ENCODE measurements around the gene ATG9B.

DNA sequence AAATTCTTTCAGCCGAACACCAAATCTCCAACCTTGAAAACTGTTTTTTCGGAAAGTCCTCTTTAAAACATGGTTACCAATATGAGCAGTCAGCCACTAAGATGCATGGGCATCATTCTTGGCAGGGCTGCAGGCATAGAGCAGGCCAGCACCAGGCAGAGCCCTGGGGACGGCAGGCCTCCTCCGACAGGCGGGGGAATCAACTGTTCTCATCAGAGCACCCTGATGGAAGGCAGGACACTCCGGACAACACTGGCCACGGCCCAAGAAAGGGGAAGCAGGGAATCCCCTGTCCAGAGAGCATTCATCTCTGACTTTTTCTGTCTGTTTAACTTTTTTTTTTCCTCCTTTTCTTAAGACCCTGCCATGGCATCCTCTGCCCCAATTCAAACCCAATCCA lies 34.8 kb downstream of the ATG9B start:
- TF ChIP-seq, protein P1, sequence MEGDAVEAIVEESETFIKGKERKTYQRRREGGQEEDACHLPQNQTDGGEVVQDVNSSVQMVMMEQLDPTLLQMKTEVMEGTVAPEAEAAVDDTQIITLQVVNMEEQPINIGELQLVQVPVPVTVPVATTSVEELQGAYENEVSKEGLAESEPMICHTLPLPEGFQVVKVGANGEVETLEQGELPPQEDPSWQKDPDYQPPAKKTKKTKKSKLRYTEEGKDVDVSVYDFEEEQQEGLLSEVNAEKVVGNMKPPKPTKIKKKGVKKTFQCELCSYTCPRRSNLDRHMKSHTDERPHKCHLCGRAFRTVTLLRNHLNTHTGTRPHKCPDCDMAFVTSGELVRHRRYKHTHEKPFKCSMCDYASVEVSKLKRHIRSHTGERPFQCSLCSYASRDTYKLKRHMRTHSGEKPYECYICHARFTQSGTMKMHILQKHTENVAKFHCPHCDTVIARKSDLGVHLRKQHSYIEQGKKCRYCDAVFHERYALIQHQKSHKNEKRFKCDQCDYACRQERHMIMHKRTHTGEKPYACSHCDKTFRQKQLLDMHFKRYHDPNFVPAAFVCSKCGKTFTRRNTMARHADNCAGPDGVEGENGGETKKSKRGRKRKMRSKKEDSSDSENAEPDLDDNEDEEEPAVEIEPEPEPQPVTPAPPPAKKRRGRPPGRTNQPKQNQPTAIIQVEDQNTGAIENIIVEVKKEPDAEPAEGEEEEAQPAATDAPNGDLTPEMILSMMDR (IDR thresholded peaks at IDR 0.05 in 8 of 11, conservative IDR thresholded peaks at IDR 0.05 in 3 of 11): no peak
- TF ChIP-seq POLR2AphosphoS5 (IDR thresholded peaks at IDR 0.05): no peak
